HG03558 (cell line): ENCODE data around the gene CYREN.
A peak's percentile ranks its signal among the peaks of the same experiment; 100 is the strongest.

Source experiments
- ATAC-seq: cut with Tn5 transposase; IDR thresholded peaks from one replicate; pipeline ENCODE4 v1.9.1; 2021; ENCODE audit warnings: moderate number of reproducible peaks; ENCODE audit not compliant: unreplicated experiment; ENCODE audit errors: extremely low read depth

CYREN gene

GRCh38 chr7:135197906-135198655, 27.6 kb upstream of the CYREN start:
- no peak for ATAC-seq

- no peak for ATAC-seq
These were observed 26.8 kb upstream of the CYREN start for GRCh38 chr7:135197343-135197742.

- no peak for ATAC-seq
These were observed 25.6 kb upstream of the CYREN start for GRCh38 chr7:135195968-135196629.

GRCh38 chr7:135195156-135195555, 24.6 kb upstream of the CYREN start:
- ATAC-seq = no peak

GRCh38 chr7:135194494-135195095, 24.1 kb upstream of the CYREN start:
- ATAC-seq = no peak

- no peak for ATAC-seq
These were observed 23.1 kb upstream of the CYREN start for GRCh38 chr7:135193615-135194081.

- no peak for ATAC-seq
These were observed 22.5 kb upstream of the CYREN start for GRCh38 chr7:135192914-135193536.

- ATAC-seq = no peak
These were observed 20.2 kb upstream of the CYREN start for GRCh38 chr7:135190703-135191102.

- ATAC-seq = no peak
These were observed 19.5 kb upstream of the CYREN start for GRCh38 chr7:135189961-135190360.

GRCh38 chr7:135189221-135189662, 18.7 kb upstream of the CYREN start:
- ATAC-seq = no peak

GRCh38 chr7:135188298-135188984, 17.9 kb upstream of the CYREN start:
- no peak for ATAC-seq

- peak; percentile 56 for ATAC-seq
These were observed 16.3 kb upstream of the CYREN start for GRCh38 chr7:135186841-135187253.

- no peak for ATAC-seq
These were observed 15.7 kb upstream of the CYREN start for GRCh38 chr7:135186261-135186540.

- ATAC-seq = no peak
These were observed 15.2 kb upstream of the CYREN start for GRCh38 chr7:135185471-135186260.

GRCh38 chr7:135184254-135184841, 13.8 kb upstream of the CYREN start:
- ATAC-seq = no peak

GRCh38 chr7:135183478-135183877, 13.0 kb upstream of the CYREN start:
- no peak for ATAC-seq

- no peak for ATAC-seq
These were observed 11.6 kb upstream of the CYREN start for GRCh38 chr7:135181929-135182678.

GRCh38 chr7:135181261-135181928, 10.9 kb upstream of the CYREN start:
- ATAC-seq = no peak
